Body of pancreas (tissue), 4 donors: ENCODE measurements around the gene ATP7B.

Experiments
- CTCF ChIP-seq, 7 experiments: fragments of 450-650 bp in 4 of 7; fragments of 200-600 bp in 3 of 7; sonication (generic) in 3 of 7; IDR thresholded peaks; one replicate each; pipeline ENCODE4 v1.5.1; 2016 to 2019; ENCODE audit warnings: antibody characterized with exemption in 7 of 7
- POLR2A ChIP-seq, 3 donors: fragments of 450-650 bp; IDR thresholded peaks; one replicate each; pipeline ENCODE4 v1.6.1; 2016; ENCODE audit warnings: antibody characterized with exemption in 3 of 3, mild to moderate bottlenecking in 2 of 3

DNA sequence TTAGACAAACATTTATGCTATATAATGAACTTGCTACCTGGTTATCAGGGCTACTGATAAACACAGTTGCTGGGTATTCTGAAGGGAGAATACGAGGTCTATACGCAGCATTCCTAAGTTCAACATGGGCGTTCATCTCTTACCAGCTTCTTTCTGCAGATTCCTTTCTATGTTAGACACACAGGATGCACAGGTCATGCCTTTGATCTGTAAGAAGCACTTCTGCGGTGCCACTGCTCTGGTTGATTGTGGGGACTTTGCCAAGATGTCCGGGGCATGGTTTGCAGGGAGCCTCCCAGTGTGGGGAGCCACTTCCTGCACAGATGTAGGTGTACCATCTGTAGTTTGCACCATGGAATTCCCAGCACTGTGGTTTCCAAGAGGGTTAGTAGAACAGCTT lies 40.9 kb downstream of the ATP7B start:
- no peak for TF ChIP-seq POLR2A (IDR thresholded peaks at IDR 0.05)
- TF ChIP-seq CTCF (IDR thresholded peaks at IDR 0.05): no peak
